DOHH2 (cell line): ENCODE results near the gene UBE2D3.

Source experiments
- H3F3A ChIP-seq: fragments of 200-600 bp; sonication (generic), shearing (Covaris generic); 2 replicates; pipeline ENCODE4 v1.6.0; 2016; ENCODE audit warnings: antibody characterized with exemption, mild to moderate bottlenecking; ENCODE audit not compliant: control insufficient read depth, insufficient read depth
- H3K27ac ChIP-seq: fragments of 200-600 bp; sonication (generic); 2 replicates; pipeline ENCODE4 v1.5.1; 2014; ENCODE audit warnings: low read depth, mild to moderate bottlenecking, low read length, moderate library complexity
- H3K27me3 ChIP-seq: fragments of 200-600 bp; sonication (generic); 2 replicates; pipeline ENCODE4 v1.6.1; 2014; ENCODE audit warnings: mild to moderate bottlenecking, low read length, mixed read lengths; ENCODE audit not compliant: control insufficient read depth
- H3K36me3 ChIP-seq: fragments of 200-600 bp; sonication (generic); 2 replicates; pipeline ENCODE4 v1.6.1; 2014; ENCODE audit warnings: mild to moderate bottlenecking, low read length, moderate library complexity, mixed read lengths; ENCODE audit not compliant: control insufficient read depth
- H3K4me1 ChIP-seq: fragments of 200-600 bp; sonication (generic); 2 replicates; pipeline ENCODE4 v1.6.1; 2014; ENCODE audit warnings: mild to moderate bottlenecking, low read length, mixed read lengths; ENCODE audit not compliant: control insufficient read depth
- H3K4me2 ChIP-seq: fragments of 200-600 bp; sonication (generic); 2 replicates; pipeline ENCODE4 v1.6.0; 2014; ENCODE audit warnings: mild to moderate bottlenecking, low read length, moderate library complexity
- H3K4me3 ChIP-seq: fragments of 200-600 bp; sonication (generic); 2 replicates; pipeline ENCODE4 v1.5.1; 2014; ENCODE audit warnings: mild to moderate bottlenecking, low read length, mixed read lengths
- H3K79me2 ChIP-seq: fragments of 200-600 bp; sonication (generic); 2 replicates; pipeline ENCODE4 v1.6.1; 2014; ENCODE audit warnings: mild to moderate bottlenecking, low read length, mixed read lengths; ENCODE audit not compliant: control insufficient read depth
- H3K9me2 ChIP-seq: fragments of 200-600 bp; sonication (generic); replicated peaks from 2 replicates; pipeline ENCODE4 v1.6.1; 2014; ENCODE audit warnings: mild to moderate bottlenecking, low read length, mixed read lengths; ENCODE audit not compliant: control insufficient read depth
- H3K9me3 ChIP-seq: fragments of 200-600 bp; sonication (generic); 2 replicates; pipeline ENCODE4 v1.6.1; 2014; ENCODE audit warnings: antibody characterized with exemption, low read length, mixed read lengths; ENCODE audit not compliant: control insufficient read depth, insufficient read depth
- H4K20me1 ChIP-seq: fragments of 200-600 bp; sonication (generic); 2 replicates; pipeline ENCODE4 v1.6.0; 2014; ENCODE audit warnings: low read depth, mild to moderate bottlenecking, antibody characterized with exemption, low read length, moderate library complexity; ENCODE audit not compliant: control insufficient read depth, insufficient read depth
- CTCF ChIP-seq: fragments of 200-600 bp; sonication (generic); IDR thresholded peaks from one replicate; pipeline ENCODE4 v1.5.1; 2014; ENCODE audit warnings: antibody characterized with exemption, mild to moderate bottlenecking, low read depth, low read length; ENCODE audit not compliant: poor library complexity, severe bottlenecking
- EZH2phosphoT487 ChIP-seq: fragments of 200-600 bp; sonication (generic); IDR thresholded peaks from 2 replicates; pipeline ENCODE4 v1.6.1; 2017; ENCODE audit warnings: borderline replicate concordance, mild to moderate bottlenecking, antibody characterized with exemption, low read length, moderate library complexity, mixed read lengths

The UBE2D3 gene

DNA sequence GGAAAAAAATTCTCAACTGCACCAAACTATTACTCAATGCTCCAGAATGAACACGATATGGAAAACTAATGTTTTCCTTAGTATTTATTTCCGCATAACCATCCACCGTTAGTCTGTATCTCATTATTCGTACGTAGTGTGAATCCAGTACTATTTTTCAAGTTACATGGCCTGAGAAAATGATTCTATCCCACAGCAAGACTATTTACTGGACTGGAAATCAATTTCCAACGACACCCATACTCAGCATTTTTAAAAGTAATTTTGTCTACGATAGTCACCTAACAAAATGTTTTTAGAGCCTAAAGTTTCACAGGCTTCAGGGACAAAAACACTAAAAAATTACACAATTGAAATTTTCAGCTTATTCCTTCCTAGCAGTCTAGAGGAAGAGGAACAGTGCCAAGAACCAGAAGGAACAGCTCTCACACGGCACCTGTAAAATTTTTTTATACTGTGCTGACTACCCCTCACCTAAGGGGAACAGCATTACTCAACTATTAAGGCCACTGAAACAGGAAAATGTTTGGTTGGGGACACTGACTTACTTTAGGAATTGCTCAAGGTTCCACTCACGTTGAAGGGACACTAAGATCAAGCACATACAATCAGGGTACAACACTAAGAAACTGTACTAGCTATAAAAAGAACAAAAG, 9.6 kb downstream of the UBE2D3 start:
- H3K27ac ChIP-seq = no peak overlapping the region
- H3K27me3 ChIP-seq = no peaks in the 10 kb centered on the region
- H3K36me3 ChIP-seq = peaks cover 89% of the 10 kb centered on the region
- H4K20me1 ChIP-seq = peaks cover 62% of the 10 kb centered on the region
- H3K9me2 ChIP-seq = no peaks in the 10 kb centered on the region
- peaks cover 49% of the 10 kb centered on the region for H3K4me1 ChIP-seq
- H3F3A ChIP-seq = peaks cover 3% of the 10 kb centered on the region; the same call in 1 of the 2 replicates
- TF ChIP-seq EZH2phosphoT487 = no peak
- no peak for TF ChIP-seq CTCF
- H3K9me3 ChIP-seq = no peaks in the 10 kb centered on the region
- no peak overlapping the region for H3K4me3 ChIP-seq
- H3K4me2 ChIP-seq = no peak overlapping the region
- H3K79me2 ChIP-seq = peaks cover 100% of the 10 kb centered on the region

- no peak overlapping the region for H3K4me3 ChIP-seq
- no peak overlapping the region for H3K27ac ChIP-seq
- no peaks in the 10 kb centered on the region for H3K9me3 ChIP-seq
- peaks cover 3% of the 10 kb centered on the region; the same call in 1 of the 2 replicates for H3F3A ChIP-seq
- H3K36me3 ChIP-seq = peaks cover 88% of the 10 kb centered on the region
- peaks cover 62% of the 10 kb centered on the region for H4K20me1 ChIP-seq
- H3K79me2 ChIP-seq = peaks cover 100% of the 10 kb centered on the region
- peaks cover 43% of the 10 kb centered on the region for H3K4me1 ChIP-seq
- H3K4me2 ChIP-seq = no peak overlapping the region
- H3K9me2 ChIP-seq = no peaks in the 10 kb centered on the region
- TF ChIP-seq CTCF (no peak), EZH2phosphoT487 (no peak)
- no peaks in the 10 kb centered on the region for H3K27me3 ChIP-seq
These were observed 10.2 kb downstream of the UBE2D3 start for GRCh38 chr4:102817021-102817605.

GRCh38 chr4:102815981-102816380, 11.4 kb downstream of the UBE2D3 start:
- Histone ChIP-seq H3K79me2 (peaks cover 100% of the 10 kb centered on the region), H4K20me1 (peaks cover 66% of the 10 kb centered on the region), H3K27me3 (no peaks in the 10 kb centered on the region), H3K4me3 (no peak overlapping the region), H3K4me2 (no peak overlapping the region), H3K9me3 (no peaks in the 10 kb centered on the region), H3F3A (peaks cover 3% of the 10 kb centered on the region; the same call in 1 of the 2 replicates), H3K27ac (no peak overlapping the region), H3K36me3 (peaks cover 88% of the 10 kb centered on the region), H3K4me1 (peaks cover 39% of the 10 kb centered on the region), H3K9me2 (no peaks in the 10 kb centered on the region)
- TF ChIP-seq CTCF = no peak
